ENCODE results near the gene ATP5MK.

Gene ATP5MK

DNA sequence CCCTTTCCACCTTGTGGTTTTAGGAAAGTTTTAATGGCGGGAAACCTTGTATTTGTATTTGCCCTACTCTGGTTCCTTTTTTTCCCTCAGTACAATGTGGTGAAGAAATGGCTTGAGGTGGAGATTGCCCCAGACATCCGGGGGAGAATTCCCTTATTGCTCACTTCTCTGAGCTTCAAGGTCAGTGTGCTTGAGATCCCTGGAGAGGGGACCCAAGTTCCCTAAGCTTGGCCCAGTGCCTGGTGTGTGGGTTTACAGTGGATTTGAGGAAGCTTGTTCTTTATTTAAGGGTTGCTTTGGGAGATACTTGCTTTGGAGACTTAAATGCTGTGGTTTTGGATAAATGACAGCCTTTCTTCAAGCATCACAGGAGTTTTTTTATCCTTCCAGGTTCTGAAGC, 37.6 kb upstream of the ATP5MK start:
- Histone ChIP-seq H3K27ac (ENCODE audit: low read length) (no peak overlapping the region), H3K9ac (ENCODE audit: low read depth, low read length) (no peak overlapping the region), H3K36me3 (ENCODE audit: insufficient read depth, low read length) (peaks cover 87% of the 10 kb centered on the region), H2AFZ (ENCODE audit: low read depth, low read length) (no peak overlapping the region), H3K79me2 (ENCODE audit: insufficient read depth, low read length) (0 out of 2 replicates have a peak, but pooled peaks cover 1% of the 10 kb centered on the region), H4K20me1 (ENCODE audit: insufficient read depth, low read length) (peaks cover 8% of the 10 kb centered on the region; the same call in 1 of the 2 replicates), H3K4me2 (ENCODE audit: insufficient read depth, low read length) (no peak overlapping the region), H3K4me1 (ENCODE audit: insufficient read depth, low read length) (peaks cover 17% of the 10 kb centered on the region), H3K27me3 (ENCODE audit: insufficient read depth, low read length, poor library complexity) (no peaks in the 10 kb centered on the region), H3K9me3 (ENCODE audit: insufficient read depth, low read length, severe bottlenecking) (no peaks in the 10 kb centered on the region), H3K4me3 (ENCODE audit: low read depth in 1 of 2, low read length in 2 of 2) (no peak overlapping the region)
- DNase-seq, result no peak
- no peak for ATAC-seq (ENCODE audit: insufficient read depth, low read depth)
- TF ChIP-seq EZH2 (IDR thresholded peaks at IDR 0.05; ENCODE audit: borderline replicate concordance, low read depth, low read length, severe bottlenecking), result no peak
- TF ChIP-seq, protein P1, sequence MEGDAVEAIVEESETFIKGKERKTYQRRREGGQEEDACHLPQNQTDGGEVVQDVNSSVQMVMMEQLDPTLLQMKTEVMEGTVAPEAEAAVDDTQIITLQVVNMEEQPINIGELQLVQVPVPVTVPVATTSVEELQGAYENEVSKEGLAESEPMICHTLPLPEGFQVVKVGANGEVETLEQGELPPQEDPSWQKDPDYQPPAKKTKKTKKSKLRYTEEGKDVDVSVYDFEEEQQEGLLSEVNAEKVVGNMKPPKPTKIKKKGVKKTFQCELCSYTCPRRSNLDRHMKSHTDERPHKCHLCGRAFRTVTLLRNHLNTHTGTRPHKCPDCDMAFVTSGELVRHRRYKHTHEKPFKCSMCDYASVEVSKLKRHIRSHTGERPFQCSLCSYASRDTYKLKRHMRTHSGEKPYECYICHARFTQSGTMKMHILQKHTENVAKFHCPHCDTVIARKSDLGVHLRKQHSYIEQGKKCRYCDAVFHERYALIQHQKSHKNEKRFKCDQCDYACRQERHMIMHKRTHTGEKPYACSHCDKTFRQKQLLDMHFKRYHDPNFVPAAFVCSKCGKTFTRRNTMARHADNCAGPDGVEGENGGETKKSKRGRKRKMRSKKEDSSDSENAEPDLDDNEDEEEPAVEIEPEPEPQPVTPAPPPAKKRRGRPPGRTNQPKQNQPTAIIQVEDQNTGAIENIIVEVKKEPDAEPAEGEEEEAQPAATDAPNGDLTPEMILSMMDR (IDR thresholded peaks at IDR 0.05; ENCODE audit: borderline replicate concordance, extremely low read depth, low read length, poor library complexity, severe bottlenecking), result no peak

DNA sequence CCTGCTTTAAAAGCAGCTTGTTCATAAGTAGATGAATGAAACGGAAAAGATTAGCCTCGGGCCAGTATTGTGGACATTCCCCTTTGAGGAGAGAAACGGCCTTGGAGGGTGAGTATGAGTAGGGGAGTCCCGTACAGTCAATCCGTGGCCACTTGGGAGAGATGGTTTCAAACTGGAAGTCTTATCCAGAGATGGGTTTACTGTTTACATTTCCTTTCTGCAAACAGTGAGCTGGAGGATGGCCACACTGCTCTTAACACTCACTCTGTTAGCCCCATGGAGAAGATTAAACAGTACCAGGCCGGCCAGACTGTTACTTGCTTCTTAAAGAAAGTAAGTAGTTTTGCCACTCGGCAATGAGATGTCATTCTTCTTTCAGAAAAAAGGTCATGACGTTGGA, 35.6 kb upstream of the ATP5MK start:
- no peak overlapping the region for H3K9ac ChIP-seq (ENCODE audit: low read depth, low read length)
- no peak overlapping the region for H2AFZ ChIP-seq (ENCODE audit: low read depth, low read length)
- no peak overlapping the region for H3K4me3 ChIP-seq (ENCODE audit: low read depth in 1 of 2, low read length in 2 of 2)
- no peak overlapping the region for H3K27ac ChIP-seq (ENCODE audit: low read length)
- peaks cover 21% of the 10 kb centered on the region for H3K4me1 ChIP-seq (ENCODE audit: insufficient read depth, low read length)
- H3K4me2 ChIP-seq (ENCODE audit: insufficient read depth, low read length), result no peak overlapping the region
- no peak for DNase-seq
- peaks cover 86% of the 10 kb centered on the region for H3K36me3 ChIP-seq (ENCODE audit: insufficient read depth, low read length)
- no peaks in the 10 kb centered on the region for H3K9me3 ChIP-seq (ENCODE audit: insufficient read depth, low read length, severe bottlenecking)
- peaks cover 3% of the 10 kb centered on the region; the same call in 1 of the 2 replicates for H4K20me1 ChIP-seq (ENCODE audit: insufficient read depth, low read length)
- no peak for ATAC-seq (ENCODE audit: insufficient read depth, low read depth)
- H3K79me2 ChIP-seq (ENCODE audit: insufficient read depth, low read length), result 0 out of 2 replicates have a peak, but pooled peaks cover 1% of the 10 kb centered on the region
- H3K27me3 ChIP-seq (ENCODE audit: insufficient read depth, low read length, poor library complexity), result no peaks in the 10 kb centered on the region
- TF ChIP-seq EZH2 (IDR thresholded peaks at IDR 0.05; ENCODE audit: borderline replicate concordance, low read depth, low read length, severe bottlenecking), result no peak
- TF ChIP-seq, protein P1 (IDR thresholded peaks at IDR 0.05; ENCODE audit: borderline replicate concordance, extremely low read depth, low read length, poor library complexity, severe bottlenecking), result no peak

DNA sequence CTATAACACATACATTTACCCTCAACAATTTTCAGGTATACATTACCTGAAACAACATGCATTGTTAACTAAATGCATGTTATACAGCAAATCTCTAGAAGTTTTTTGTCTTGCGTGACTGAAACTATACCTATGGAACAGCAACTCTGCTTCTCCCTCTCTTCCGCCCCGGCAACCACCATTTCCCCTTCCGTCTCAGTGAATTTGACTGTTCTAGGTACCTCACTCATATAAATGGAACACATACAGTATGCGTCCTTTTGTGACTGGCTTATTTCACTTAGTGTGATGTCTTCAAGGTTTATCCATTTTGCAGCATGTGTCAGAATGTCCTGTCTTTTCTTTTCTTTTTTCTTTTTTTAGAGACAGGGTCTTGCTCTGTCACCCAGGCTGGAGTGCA, 33.4 kb upstream of the ATP5MK start:
- no peak overlapping the region for H3K27ac ChIP-seq (ENCODE audit: low read length)

More for the DNA sequence above, 33.4 kb upstream of the ATP5MK start:
- H3K79me2 ChIP-seq (ENCODE audit: insufficient read depth, low read length), result no peaks in the 10 kb centered on the region
- H3K4me3 ChIP-seq (ENCODE audit: low read depth in 1 of 2, low read length in 2 of 2), result no peak overlapping the region
- H3K27me3 ChIP-seq (ENCODE audit: insufficient read depth, low read length, poor library complexity), result no peaks in the 10 kb centered on the region
- H3K4me1 ChIP-seq (ENCODE audit: insufficient read depth, low read length), result peaks cover 21% of the 10 kb centered on the region
- no peak overlapping the region for H2AFZ ChIP-seq (ENCODE audit: low read depth, low read length)
- peaks cover 87% of the 10 kb centered on the region for H3K36me3 ChIP-seq (ENCODE audit: insufficient read depth, low read length)
- DNase-seq, result no peak
- H3K4me2 ChIP-seq (ENCODE audit: insufficient read depth, low read length), result no peak overlapping the region
- no peak overlapping the region for H3K9ac ChIP-seq (ENCODE audit: low read depth, low read length)
- TF ChIP-seq EZH2 (IDR thresholded peaks at IDR 0.05; ENCODE audit: borderline replicate concordance, low read depth, low read length, severe bottlenecking), result no peak
- TF ChIP-seq, protein P1 (IDR thresholded peaks at IDR 0.05; ENCODE audit: borderline replicate concordance, extremely low read depth, low read length, poor library complexity, severe bottlenecking), result no peak
- no peak for ATAC-seq (ENCODE audit: insufficient read depth, low read depth)
- H4K20me1 ChIP-seq (ENCODE audit: insufficient read depth, low read length), result peaks cover 3% of the 10 kb centered on the region; the same call in 1 of the 2 replicates
- no peaks in the 10 kb centered on the region for H3K9me3 ChIP-seq (ENCODE audit: insufficient read depth, low read length, severe bottlenecking)

Data from DND-41 (cell line).